Measurements from ENCODE around the gene DUSP16. TPM values are rescaled to one million over a fixed set of nuclear protein-coding genes. Genes with fewer than 3 reads are reported as not detected.

The DUSP16 gene
- total RNA-seq, 1 donor from 2014 or later = 2.0 TPM

DNA sequence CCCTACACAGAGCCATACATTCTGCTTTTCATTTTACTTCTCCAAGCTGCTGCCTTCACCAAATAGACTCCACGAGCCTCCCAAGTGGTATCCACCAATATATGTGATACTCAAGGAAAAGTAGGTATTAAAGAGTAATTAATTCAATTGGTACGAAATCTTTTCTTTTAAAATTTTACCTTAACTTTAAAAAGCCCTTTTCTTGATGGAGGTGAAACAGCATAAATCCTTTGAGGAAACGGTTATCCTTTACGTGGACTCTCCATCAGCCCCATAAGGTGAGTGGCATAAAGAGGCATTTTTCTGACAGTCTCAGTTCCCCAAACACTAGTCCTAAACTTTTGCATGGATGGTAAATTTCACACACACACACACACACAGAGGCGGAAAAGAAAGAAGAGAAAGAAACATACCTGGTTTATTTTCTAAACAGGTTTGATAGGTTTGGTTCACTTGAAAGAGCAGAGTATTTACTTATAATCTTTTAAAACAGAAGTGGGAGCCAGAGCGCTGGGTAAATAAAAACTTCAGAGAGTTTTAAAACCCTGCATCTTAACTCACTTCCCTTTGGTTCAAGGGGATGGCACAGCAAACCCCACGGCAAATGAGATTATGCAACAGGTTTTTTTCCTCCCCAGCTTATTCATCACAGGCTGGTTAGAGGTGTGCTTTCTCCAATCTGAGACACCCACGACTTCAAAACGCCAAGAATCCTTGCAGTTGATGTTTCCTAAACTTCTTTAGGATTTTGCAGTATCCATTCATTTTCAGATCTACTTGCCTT is 1.9 kb downstream of the DUSP16 start:
- Mint-ChIP-seq H3K36me3 (ENCODE audit: low read depth) (no peaks in the 10 kb centered on the region), H3K9me3 (no peaks in the 10 kb centered on the region), H3K27me3 (peaks cover 3% of the 10 kb centered on the region), H3K27ac (peak overlapping the region; percentile 73), H3K4me3 (peak overlapping the region; percentile 83), H3K4me1 (peaks cover 15% of the 10 kb centered on the region)
- CTCF ChIA-PET = no interaction called here
- TF ChIP-seq, protein P1, sequence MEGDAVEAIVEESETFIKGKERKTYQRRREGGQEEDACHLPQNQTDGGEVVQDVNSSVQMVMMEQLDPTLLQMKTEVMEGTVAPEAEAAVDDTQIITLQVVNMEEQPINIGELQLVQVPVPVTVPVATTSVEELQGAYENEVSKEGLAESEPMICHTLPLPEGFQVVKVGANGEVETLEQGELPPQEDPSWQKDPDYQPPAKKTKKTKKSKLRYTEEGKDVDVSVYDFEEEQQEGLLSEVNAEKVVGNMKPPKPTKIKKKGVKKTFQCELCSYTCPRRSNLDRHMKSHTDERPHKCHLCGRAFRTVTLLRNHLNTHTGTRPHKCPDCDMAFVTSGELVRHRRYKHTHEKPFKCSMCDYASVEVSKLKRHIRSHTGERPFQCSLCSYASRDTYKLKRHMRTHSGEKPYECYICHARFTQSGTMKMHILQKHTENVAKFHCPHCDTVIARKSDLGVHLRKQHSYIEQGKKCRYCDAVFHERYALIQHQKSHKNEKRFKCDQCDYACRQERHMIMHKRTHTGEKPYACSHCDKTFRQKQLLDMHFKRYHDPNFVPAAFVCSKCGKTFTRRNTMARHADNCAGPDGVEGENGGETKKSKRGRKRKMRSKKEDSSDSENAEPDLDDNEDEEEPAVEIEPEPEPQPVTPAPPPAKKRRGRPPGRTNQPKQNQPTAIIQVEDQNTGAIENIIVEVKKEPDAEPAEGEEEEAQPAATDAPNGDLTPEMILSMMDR (IDR thresholded peaks at IDR 0.05) = no peak
- DNase-seq (no peak), ATAC-seq (ENCODE audit: low read depth) (peak; percentile 36)
- intact Hi-C loops (cut with micrococcal nuclease) = loop anchor here (1.0 to 5.0 kb wide), 3 partner anchors 16 to 203 kb away; partner anchors contain the start of gene BORCS5
- POLR2A ChIA-PET = interaction anchor here (1.1 kb wide), 1 partner anchor 165 kb away, joined by 5 read pairs; no protein-coding TSS in a partner anchor

DNA sequence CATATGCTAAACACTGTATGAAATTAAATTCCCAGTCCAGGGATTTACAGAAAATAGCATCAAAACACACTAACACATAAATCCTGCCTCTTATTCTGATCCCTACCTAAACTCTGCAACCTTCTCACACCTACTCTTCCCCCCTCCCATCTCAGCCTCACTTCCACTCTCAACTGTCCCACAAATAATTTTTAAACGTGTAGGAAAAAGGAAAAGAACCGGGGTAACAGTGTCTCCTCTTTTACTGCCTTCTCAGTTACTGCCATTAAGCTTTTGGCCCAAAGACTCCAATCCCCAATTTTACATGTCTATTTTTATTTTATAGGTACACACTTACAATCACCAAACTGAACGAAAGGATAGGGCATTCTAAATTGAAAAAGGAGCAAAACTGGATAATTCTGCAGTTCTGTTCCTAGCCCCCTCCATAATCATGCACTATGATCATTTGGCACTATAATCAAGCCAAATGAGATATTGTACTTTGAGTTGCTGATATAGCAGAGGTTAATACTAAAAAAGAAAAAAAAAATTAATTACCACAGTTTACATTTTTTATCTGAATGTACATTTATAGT is 2.9 kb downstream of the DUSP16 start:
- peaks cover 3% of the 10 kb centered on the region for H3K27me3 Mint-ChIP-seq
- ChIA-PET CTCF (no interaction called here), POLR2A (no interaction called here)
- H3K27ac Mint-ChIP-seq = no peak overlapping the region
- H3K4me1 Mint-ChIP-seq = peaks cover 15% of the 10 kb centered on the region
- H3K36me3 Mint-ChIP-seq (ENCODE audit: low read depth) = no peaks in the 10 kb centered on the region
- TF ChIP-seq, protein P1 (IDR thresholded peaks at IDR 0.05) = no peak
- intact Hi-C loops (cut with micrococcal nuclease) = loop anchor here (2.0 to 5.0 kb wide), 2 partner anchors 15 to 73 kb away; no protein-coding TSS in a partner anchor
- no peak for DNase-seq
- H3K9me3 Mint-ChIP-seq = no peaks in the 10 kb centered on the region
- ATAC-seq (ENCODE audit: low read depth) = no peak
- H3K4me3 Mint-ChIP-seq = no peak overlapping the region

DNA sequence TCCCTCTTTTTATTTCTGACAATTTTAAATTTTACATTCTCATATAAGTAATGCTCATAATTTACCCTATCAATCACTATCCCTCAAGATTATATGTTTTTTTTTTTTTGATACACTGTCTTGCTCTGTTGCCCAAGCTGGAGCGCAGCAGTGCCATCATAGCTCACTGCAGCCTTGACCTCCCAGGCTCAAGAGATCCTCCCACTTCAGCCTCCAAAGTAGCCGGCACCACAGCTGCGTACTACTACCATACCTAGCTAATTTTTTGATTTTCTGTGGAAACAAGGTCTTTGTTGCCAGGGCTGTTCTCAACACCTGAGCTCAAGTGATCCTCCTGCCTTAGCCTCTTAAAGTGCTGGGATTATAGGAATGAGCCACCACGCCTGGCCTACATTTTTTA is 4.4 kb downstream of the DUSP16 start:
- H3K27ac Mint-ChIP-seq = no peak overlapping the region
- no peak overlapping the region for H3K4me3 Mint-ChIP-seq

DNA sequence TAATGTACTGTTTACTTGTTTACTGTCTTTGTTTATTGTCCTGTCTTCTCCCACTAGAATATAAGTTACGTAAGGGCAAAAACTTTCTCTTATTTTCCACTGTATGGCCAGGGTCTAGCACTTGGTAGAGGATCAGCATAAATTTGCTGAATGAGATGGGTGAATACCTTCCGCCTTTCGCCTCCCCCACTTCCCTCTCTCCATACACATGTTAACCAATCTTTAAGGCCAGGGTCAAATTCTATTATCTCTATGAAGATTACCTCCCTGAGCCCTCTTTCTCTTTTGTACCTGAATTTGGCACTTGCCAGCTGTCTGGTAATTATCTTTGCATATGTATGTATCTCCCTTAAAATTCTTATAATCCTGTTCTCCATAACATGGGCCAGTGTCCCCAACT is 4.9 kb downstream of the DUSP16 start:
- no peak overlapping the region for H3K4me3 Mint-ChIP-seq
- POLR2A ChIA-PET = no interaction called here
- H3K27me3 Mint-ChIP-seq = peaks cover 3% of the 10 kb centered on the region
- H3K9me3 Mint-ChIP-seq = no peaks in the 10 kb centered on the region
- TF ChIP-seq, protein P1 (IDR thresholded peaks at IDR 0.05) = no peak
- H3K4me1 Mint-ChIP-seq = peaks cover 8% of the 10 kb centered on the region
- intact Hi-C loops (cut with micrococcal nuclease) = no loop called here
- DNase-seq = no peak
- H3K27ac Mint-ChIP-seq = no peak overlapping the region
- no peaks in the 10 kb centered on the region for H3K36me3 Mint-ChIP-seq (ENCODE audit: low read depth)
- no peak for ATAC-seq (ENCODE audit: low read depth)
- CTCF ChIA-PET = no interaction called here

More for the DNA sequence above, 4.4 kb downstream of the DUSP16 start:
- Mint-ChIP-seq H3K4me1 (peaks cover 12% of the 10 kb centered on the region), H3K36me3 (ENCODE audit: low read depth) (no peaks in the 10 kb centered on the region), H3K9me3 (no peaks in the 10 kb centered on the region), H3K27me3 (peaks cover 3% of the 10 kb centered on the region)
- TF ChIP-seq, protein P1 (IDR thresholded peaks at IDR 0.05) = no peak
- ATAC-seq (ENCODE audit: low read depth) = no peak
- intact Hi-C loops (cut with micrococcal nuclease) = no loop called here
- CTCF ChIA-PET = no interaction called here
- no peak for DNase-seq
- POLR2A ChIA-PET = no interaction called here

DNA sequence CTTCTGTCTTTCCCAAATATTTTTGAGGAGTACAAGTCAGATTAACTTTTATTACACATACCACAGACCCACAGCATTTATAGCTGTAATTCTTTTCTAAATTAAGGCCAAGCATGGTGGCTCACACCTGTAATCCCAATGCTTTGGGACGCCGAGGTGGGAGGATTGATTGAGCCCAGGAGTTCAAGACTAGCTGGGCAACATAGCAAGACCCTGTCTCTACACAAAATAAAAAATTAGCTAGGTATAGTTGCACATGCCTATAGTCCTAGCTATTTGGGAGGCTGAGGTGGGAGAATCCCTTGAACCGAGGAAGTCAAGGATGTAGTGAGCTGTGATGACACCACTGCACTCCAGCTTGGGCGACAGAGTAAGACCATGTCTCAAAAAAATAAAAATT is 7.0 kb downstream of the DUSP16 start:
- Mint-ChIP-seq H3K4me1 (peaks cover 4% of the 10 kb centered on the region), H3K27ac (no peak overlapping the region), H3K36me3 (ENCODE audit: low read depth) (no peaks in the 10 kb centered on the region), H3K27me3 (peaks cover 3% of the 10 kb centered on the region), H3K4me3 (no peak overlapping the region), H3K9me3 (no peaks in the 10 kb centered on the region)
- POLR2A ChIA-PET = no interaction called here
- TF ChIP-seq, protein P1 (IDR thresholded peaks at IDR 0.05) = no peak
- CTCF ChIA-PET = no interaction called here
- no peak for ATAC-seq (ENCODE audit: low read depth)
- intact Hi-C loops (cut with micrococcal nuclease) = no loop called here
- DNase-seq = no peak
